Caki2 (cell line): ENCODE results near the gene LSR. TPM values are rescaled to one million over a fixed set of nuclear protein-coding genes. Genes with fewer than 3 reads are reported as not detected.

ENCODE experiments used
- DNase-seq: peaks from one replicate; pipeline ENCODE4 v3.0.0-alpha.2; 2015; ENCODE audit warnings: low read depth
- in situ Hi-C: cut with HindIII; loops from 2 replicates; pipeline ENCODE4 v1.10.0; 2016; ENCODE audit warnings: low sequenced_read_pairs, low pct_unique_long_range_greater_than_20kb, mixed read lengths
- total RNA-seq: library from RNA; depleted of rRNA; stranded (reverse); fragments of >200 nt; shearing (Covaris generic); gene quantifications from 2 replicates; pipeline ENCODE4 v1.2.3, GENCODE V29; 2014; ENCODE audit warnings: low replicate concordance

The LSR gene
- total RNA-seq, 1 experiment from 2014 or later, result 33.0 TPM

DNA sequence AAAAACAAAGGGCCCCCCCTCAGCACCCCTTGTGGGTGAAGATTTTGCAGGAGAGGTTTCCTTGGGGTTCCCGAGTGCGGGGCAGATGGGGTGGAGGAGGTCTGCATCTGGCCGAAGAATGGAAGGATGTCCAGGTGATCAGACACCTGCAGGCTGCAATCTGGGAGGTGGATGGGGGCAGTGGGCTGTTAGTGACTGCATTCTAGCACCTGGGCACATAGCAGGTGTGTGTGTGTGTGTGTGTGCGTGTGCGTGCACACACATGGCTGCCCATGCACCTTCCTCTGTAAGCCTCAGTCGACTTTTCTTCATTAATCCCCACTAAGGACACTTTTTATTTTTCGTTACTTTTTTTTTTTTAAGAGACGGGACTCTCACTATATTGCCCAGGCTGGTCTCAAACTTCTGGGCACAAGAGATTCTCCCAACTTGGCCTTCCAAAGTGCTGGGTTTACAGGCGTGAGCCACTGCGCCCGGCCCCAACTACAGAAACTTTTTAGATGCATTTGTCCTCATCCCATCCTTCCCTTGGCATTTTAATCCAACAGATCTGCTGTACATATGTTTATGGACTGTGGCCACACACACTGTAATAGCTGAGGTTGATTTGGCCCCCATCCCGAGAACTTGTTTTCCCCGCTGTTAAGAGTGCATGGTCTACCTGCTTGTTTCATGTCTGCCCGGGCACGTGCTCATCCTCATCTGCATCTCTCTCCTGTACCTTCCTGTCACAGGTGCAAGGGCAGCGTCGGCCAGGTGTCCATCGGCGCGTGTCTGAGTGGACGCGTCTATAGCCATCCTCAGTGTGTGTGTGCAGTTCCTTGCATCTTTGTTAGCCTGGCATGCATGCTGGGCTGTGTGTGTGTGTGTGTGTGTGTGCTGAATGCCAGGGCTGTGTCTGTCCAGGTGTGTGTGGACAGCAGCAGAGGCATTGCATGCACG is 43.9 kb downstream of the LSR start:
- no peak for DNase-seq
- in situ Hi-C loops, result no loop called here

DNA sequence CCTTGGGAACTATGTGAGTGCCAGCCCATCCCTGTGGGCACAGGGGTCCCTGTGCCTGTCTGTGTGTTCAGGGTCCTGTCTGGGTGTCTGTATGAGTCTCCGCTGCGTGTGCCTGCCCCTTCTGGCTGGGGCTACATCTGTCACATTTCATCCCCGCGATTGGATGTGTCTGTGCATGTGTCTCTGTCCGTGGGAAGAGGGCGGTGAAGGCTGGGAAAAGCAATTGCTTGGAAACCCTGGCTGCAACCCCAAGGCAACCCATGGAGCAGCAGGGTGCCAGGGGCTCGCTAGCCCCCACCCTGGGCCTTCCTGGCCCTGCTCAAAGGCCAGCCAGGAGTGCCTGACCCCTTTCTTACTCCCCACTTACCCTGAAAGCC is 44.5 kb downstream of the LSR start:
- in situ Hi-C loops, result no loop called here
- no peak for DNase-seq

GRCh38 chr19:35293808-35294207 is 45.0 kb downstream of the LSR start:
- DNase-seq, result no peak
- in situ Hi-C loops, result no loop called here

DNA sequence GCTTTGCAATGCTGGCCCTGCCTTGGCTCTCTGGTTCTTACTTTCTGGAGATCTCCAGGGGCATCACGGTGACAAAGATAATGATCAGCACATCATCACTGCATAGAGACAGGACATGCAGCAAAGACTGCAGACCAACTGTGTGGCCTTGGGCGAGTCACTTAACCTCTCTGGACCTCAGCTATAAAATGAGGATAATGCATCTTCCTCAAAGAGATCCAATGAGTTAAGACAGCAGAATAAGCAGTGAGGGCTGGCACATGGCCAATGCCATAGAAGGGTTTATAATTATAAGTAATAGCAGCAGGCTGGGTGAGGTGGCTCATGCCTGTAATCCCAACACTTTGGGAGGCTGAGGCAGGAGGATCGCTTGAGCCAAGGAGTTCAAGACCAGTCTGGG is 45.5 kb downstream of the LSR start:
- in situ Hi-C loops, result no loop called here
- no peak for DNase-seq

DNA sequence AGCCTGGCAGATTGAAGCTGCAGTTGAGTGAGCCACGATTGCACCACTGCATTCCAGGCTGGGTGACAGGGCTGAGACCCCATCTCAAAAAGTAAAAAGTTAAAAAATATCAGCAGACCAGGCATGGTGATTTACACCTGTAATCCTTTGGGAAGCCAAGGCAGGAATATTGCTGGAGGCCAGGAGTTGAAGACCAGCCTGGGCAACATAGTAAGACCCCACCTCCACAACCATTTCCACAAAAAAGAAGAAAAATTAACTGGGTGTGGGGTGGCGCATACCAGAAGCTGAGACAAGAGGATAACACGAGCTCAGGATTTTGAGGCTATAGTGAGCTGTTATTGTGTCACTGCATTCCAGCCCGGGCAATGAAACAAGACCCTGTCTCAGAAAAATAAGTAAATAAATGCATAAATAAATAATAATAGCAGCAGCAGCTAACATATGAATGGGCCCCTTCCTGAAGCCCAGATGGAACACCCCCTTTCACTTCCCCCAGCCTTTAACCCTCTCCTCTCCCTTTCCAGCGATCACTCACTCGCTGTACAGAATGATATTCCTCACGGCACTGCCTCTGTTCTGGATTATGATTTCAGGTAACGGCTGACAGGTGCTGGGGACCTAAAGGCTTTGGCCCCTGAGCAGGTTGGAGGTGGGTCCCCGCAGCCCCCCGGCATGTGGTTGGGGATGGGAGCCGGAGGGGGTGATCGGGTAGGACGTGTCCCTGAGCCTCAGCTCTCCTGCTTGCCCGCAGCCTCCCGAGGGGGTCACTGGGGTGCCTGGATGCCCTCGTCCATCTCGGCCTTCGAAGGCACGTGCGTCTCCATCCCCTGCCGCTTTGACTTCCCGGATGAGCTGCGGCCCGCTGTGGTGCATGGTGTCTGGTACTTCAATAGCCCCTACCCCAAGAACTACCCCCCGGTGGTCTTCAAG is 46.3 kb downstream of the LSR start:
- in situ Hi-C loops, result no loop called here
- no peak for DNase-seq

DNA sequence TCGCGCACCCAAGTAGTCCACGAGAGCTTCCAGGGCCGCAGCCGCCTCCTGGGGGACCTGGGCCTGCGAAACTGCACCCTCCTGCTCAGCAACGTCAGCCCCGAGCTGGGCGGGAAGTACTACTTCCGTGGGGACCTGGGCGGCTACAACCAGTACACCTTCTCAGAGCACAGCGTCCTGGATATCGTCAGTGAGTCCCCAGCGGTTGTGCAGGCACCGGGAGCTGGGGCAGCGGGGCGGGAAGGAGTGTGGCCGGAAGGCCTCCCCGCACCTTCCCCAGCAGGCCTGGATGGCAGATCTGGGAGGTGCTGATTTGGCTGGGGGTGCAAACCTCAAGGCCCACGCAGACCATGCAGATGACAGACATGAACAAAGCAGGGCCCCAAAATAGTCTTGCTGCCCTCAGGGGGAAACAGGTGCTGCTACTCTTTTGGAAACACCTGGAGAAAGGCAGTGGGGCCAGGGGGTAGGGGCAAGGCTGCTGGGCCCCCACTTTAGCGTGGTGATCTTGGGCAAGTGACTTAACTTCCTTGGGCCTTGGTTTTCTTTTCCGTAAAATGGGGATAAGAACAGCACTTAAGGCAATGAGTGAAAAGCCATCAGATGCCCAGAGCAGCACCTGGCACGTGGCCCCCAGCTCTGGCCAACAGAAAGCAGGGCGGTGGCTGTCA is 47.1 kb downstream of the LSR start:
- in situ Hi-C loops, result no loop called here

GRCh38 chr19:35296644-35297514 is 48.1 kb downstream of the LSR start:
- DNase-seq, result no peak
- in situ Hi-C loops, result no loop called here

More for the DNA sequence above, 47.1 kb downstream of the LSR start:
- no peak for DNase-seq

DNA sequence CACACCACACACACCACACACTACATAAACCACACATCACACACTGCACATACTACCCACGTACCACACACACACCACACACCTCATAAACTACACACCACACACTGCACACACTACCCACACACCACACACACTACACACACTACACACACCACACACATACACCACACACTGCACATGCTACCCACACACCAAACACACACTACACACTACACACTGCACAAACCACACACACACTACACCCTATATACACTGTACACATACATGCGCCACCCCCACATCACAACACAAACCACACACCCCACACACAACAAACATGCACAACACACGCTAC is 48.7 kb downstream of the LSR start:
- in situ Hi-C loops, result no loop called here
- DNase-seq, result no peak

DNA sequence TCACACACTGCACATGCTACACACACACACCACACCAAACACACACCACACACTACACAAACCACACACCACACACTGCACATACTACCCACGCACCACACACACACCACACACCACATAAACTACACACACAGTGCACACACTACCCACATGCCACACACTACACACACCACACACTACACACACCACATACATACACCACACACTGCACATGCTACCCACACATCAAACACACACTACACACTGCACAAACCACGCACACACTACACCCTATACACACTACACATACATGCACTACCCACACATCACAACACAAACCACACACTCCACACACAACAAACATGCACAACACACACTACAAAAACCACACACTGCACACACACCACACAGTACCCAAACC is 49.1 kb downstream of the LSR start:
- no peak for DNase-seq
- in situ Hi-C loops, result no loop called here

DNA sequence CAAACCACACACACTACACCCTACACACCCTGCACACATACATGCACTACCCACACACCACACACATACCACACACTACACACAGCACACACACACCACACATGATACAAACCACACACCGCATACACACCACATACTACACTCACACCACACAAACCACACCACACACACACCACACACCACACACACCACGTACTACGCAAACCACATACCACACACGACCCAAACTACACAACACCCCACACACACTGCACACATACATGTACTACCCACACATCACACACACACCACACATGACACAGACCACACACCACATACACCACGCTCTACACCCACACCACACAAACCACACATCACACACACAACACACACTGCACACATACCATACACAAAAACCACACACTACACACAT is 49.8 kb downstream of the LSR start:
- in situ Hi-C loops, result no loop called here
- DNase-seq, result no peak

DNA sequence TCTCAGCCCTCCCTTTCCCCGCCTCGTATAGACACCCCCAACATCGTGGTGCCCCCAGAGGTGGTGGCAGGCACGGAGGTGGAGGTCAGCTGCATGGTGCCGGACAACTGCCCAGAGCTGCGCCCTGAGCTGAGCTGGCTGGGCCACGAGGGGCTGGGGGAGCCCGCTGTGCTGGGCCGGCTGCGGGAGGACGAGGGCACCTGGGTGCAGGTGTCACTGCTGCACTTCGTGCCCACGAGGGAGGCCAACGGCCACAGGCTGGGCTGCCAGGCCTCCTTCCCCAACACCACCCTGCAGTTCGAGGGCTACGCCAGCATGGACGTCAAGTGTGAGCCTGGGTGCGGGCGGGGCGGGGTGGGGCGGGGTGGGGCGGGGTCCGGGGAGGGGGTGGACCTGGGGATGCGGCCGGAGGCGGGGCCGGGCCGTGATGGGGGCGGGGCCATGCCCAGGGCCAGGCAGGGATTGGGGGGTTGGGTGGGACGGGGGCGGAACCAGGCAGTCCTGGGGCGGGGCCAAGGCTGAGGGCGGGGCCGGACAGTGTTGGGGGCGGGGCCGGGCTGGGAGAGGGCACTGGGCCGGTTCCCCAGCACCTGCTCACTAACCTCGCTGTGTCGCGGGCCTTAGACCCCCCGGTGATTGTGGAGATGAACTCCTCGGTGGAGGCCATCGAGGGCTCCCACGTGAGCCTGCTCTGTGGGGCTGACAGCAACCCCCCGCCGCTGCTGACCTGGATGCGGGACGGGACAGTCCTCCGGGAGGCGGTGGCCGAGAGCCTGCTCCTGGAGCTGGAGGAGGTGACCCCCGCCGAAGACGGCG is 50.9 kb downstream of the LSR start:
- no peak for DNase-seq
- in situ Hi-C loops, result no loop called here

- DNase-seq, result no peak
- in situ Hi-C loops, result no loop called here
Measured at GRCh38 chr19:35300339-35300649, 51.5 kb downstream of the LSR start.

- in situ Hi-C loops, result no loop called here
- DNase-seq, result no peak
Measured at GRCh38 chr19:35301961-35302360, 53.2 kb downstream of the LSR start.

- no peak for DNase-seq
- in situ Hi-C loops, result no loop called here
Measured at GRCh38 chr19:35302446-35302845, 53.6 kb downstream of the LSR start.

GRCh38 chr19:35303357-35303915 is 54.6 kb downstream of the LSR start:
- no peak for DNase-seq
- in situ Hi-C loops, result no loop called here

DNA sequence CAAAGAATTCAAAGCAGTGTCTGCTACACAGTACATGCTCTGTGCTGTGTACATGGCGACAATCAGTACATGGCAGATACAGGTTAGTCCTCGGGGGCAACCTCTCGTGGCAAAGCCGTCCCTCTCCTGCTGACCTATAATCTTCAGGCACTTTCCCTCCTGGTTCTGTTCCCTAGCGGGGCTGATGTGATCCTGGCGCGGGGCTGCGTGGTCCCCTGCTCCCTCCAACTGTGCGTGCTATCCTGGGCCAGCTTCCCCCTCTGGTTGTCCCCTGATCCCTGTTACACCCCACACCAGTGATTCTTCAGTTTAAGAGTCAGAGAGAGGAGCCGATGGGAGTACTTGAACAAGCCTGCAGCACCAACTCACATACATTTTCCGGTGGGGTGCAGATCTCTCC is 55.2 kb downstream of the LSR start:
- no peak for DNase-seq
- in situ Hi-C loops, result no loop called here

DNA sequence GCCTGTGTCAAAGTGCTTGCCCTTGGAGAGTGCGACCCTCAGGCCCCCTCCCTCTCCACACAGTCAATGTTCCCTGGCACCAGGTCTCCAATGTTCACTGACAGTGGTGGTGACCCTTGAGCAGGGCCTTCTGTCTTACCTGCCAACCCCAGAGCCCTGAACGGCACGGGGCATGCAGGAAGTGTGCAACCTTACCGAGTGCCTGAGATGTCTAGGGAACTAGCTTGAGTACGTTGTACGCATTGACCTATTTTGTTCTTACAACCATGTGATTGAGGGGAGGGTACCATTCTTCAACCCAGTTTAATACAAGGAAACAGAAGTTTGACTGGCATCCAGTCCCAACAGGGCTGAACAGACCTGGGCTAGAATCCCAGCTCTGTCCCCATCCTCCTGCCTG is 56.4 kb downstream of the LSR start:
- in situ Hi-C loops, result no loop called here
- no peak for DNase-seq
